ENCODE measurements around the gene KYAT1.

KYAT1 gene

DNA sequence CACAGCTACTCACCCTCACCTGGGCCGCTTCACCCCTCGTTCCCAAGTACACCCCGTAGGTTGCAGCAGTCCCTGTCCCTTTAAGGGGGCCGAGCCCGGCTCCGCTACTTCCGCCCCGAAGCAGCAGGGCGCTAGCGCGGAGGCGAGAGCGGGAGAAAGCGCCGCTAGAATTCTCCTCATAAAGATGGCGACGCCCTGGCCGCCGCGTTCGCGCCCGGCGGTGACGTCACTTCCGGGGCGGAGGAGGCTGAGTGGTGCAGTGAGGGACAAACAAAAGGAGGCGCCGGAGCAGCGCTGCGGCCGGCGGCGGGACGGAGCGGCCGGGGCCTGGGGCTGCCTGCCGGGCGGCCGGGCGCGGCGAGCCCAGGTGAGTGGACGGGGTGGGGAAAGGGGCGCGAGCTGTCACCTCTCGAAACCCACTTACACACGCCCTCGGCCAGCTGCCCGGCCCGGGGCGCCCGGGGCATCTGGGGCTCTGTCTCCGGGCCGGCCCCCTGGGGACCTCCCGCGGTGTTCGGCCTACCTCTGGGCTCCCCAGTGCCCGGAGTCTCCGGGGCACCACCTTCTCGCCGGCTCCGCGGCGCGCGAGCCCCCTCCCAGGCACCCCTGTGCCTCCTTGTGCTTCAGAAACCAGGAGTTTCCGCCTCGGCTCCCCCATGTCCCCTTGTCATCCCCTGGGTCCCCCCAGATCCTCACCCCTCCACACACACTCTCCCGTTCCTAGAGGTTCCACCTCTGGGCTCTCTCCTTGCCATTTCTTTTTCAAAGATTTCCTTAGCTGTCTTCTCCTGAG is at the start of gene KYAT1, which contains the start of gene LRRC8A:
Gene KYAT1, minus strand, starts transcription at position 67 of the 793 bp plus-strand sequence. CDS start 36,545 bp downstream, outside the sequence.
Gene LRRC8A, plus strand, starts transcription at position 250 of the 793 bp plus-strand sequence. CDS start 25,032 bp downstream, outside the sequence.
- peak; percentile 85 for DNase-seq

DNA sequence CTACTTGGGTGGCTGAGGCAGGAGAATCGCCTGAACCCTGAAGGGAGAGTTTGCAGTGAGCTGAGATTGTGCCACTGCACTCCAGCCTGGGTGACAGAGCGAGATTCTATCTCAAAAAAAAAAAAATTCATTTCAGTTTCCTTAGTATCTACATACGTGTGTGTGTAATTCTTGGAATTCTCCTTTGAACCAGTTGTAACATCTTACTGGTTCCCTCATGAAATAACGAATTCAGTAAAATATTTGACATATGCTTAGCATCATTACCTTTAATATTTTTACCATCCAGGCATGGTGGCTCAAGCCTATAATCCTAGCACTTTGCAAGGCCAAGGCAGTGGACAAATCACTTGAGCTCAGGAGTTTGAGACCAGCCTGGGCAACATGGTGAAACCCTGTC is 47.8 kb upstream of the KYAT1 start:
- DNase-seq: no peak

DNA sequence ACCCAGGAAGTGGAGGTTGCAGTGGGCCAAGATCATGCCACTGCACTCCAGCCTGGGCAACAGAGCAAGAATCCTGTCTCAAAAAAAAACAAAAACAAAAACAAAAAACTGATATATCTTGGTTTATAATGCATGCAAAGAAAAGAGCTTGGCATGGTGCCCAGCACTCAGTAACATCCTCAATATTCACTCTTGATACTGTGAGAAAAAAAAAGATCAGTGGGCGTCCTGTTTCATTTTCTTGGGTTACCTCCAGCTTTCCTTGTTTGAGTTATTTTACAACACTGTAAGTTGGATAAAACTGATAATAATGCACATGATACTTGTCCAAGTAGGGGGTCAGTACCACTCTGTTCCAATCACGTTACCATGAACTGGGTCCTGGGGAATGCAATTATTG is 46.9 kb upstream of the KYAT1 start:
- DNase-seq: no peak

DNA sequence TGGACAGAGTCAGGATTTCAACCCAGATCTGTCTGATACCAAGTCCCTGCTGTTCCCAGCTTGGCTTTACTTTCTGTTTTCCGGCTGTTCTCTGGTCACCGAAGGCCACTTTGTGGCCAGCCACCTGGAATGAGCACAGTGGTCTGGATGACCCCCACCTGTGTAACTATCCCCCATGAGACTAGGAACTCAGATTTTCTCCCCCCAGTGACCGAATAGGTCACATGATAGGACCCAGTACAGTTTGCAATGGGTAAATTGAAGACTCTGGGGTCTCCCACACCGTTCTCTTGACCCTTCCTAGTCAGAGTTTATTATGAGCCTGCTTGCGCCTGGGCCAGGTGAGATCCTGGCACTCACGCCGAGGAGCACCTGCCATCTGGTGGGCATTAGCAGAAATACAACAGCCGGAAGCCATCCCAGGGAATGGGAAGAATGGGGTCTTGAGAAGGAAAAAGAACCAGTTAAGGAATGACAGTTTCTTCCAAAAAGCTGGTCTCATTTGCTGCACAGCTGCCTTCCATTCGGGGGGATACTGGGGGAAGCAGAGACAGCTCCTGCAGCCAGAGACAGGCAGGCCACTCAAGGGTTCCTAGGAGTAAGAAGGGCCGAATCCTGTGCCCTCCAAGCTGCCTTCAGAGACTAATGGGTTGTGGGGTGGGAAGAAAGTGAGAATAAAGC is 46.1 kb upstream of the KYAT1 start:
- DNase-seq: peak; percentile 17

DNA sequence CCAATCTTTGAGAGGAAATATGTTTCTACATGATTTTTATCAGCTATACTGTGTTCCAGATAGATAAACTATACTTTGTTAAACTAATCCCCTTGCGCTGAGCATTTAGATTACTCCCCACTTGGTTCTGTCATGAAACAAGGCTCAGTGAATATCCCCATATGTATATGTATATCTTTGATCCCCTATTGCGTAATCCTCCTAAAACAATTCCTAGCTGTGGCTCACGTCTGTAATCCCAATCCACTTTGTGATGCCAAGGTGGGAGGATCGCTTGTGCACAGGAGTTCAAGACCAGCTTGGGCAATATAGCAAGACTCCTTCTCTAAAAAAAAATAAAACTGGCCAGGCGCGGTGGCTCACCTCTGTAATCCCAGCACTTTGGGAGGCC is 41.7 kb upstream of the KYAT1 start:
- DNase-seq: no peak

DNA sequence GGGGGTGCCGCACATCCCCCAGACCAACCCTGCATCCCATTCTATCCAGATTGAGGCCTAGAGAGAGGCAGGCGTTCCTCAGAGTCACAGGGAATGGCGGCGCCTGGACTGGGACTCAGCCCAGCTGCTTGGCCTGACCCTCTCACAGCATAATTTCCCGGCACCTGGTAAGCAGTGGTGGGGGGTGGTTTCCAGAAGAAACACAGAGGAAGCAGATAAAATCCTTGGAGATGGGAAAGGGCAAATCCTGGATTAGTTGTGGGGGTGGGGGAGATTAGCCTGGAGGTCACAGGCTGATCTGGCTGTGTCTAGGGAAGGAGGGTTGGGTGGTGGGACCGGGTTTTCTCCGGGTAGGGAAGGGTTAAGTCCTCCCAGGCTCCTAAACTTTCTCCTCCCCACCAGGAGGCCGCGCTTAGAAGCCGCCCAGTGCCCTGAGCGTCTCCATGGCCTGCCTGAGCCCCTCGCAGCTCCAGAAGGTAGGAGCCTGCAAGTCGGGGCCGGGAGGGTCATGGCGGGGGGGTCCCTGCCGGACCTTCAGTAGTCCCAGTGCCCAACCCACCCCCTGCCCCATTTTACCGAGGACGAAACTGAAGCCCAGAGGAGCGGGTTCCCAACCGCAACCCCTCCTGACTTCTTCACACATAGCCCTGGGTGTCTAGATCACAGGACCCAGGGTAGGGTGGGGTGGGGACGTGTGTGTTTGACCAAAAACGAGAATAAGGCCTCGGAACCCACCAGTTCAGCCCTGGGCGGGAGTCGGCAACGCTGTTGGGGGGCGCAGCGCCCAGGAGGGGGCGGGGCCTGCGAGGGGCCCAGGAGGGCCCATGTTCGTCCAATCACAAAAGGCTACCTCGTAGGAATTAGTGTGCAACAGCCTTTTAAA is 40.4 kb upstream of the KYAT1 start:
- DNase-seq: no peak

DNA sequence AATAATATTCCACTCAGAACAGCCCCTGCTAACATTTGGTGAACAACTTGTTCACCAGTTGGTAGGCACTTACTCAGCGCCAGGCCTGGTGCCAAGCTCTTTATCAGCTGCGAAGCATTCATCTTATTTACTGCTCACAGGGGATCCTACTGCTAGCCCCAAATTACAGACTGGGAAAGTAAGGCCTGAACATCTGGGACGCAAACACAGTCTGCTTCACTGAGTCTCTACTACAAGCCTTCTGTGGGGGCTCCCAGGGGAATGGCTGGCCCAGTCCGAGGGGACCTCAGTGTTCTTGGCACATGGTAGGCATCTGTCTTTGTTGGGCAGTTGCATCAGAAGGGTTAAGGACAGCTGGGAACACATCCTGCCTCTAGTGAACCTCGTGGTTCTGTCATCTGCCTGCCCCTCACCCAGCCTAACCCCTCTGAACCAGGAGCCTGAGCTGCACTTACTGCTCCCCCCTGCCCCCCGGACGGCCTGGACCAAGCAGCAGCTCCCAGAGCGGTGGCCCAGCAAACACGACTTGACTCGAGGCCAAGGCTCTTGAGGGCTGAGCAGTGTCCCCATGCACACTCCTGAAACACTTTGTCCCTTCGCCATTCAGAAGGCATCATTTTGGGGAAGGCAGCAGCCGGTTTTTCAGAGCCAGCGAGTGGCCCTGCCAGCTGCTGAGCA is 38.8 kb upstream of the KYAT1 start, which contains the start of gene PHYHD1:
Gene PHYHD1, plus strand, starts transcription at position 602 of the 678 bp plus-strand sequence. CDS start 1,342 bp downstream, outside the sequence.
- DNase-seq: peak; percentile 86

DNA sequence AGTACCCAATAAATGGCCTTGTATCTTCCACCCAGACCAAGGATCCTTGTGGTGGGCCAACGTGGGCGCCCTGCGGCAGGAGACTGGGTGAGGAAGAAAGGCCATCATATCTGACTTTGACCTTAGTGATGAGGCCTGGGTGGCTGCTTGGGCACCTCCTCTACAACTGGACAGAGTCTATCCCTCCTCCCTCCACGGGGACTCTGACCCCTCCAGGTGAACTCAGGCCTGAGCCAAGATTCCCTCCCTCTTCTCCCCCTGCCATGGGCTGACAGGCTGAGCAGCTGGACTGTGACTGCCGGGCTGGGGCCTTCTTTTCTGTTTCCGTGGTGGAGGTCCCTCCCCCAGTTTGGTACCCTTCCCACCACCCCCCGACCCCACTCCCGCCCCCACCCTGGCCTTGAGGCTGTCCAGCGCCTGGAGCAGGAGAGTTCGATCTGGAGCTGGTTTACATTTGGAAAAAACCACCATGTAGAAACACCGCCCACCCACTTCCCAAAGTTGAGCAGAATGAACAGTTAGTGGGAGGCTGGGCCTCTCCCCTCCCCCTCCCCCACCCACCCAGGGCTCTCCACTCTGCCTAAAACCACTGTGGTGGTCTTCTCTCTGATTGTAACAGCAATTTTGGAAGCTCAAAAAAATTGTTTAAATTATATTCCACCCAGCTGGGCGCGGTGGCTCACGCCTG is 37.8 kb upstream of the KYAT1 start:
- no peak for DNase-seq

DNA sequence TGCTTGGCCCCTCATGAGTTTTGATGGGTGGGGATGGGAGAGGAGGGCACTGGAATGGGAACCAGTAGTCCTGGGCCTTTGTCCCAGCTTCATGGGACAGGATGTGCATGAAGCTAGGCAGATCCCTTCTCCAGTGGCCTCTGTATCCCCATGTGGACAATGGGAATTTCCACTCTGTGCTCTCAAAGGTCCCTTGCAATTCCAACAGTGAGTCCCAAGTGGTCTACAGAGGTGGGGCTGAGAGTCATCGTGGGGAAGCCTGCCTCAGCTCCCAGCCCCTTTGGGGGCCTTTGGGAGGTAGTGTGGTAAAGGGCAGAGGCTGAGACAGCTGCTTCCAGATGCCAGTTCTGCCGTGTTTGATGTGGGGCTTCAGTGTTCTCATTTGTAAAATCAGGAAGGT is 37.2 kb upstream of the KYAT1 start:
- DNase-seq: no peak

DNA sequence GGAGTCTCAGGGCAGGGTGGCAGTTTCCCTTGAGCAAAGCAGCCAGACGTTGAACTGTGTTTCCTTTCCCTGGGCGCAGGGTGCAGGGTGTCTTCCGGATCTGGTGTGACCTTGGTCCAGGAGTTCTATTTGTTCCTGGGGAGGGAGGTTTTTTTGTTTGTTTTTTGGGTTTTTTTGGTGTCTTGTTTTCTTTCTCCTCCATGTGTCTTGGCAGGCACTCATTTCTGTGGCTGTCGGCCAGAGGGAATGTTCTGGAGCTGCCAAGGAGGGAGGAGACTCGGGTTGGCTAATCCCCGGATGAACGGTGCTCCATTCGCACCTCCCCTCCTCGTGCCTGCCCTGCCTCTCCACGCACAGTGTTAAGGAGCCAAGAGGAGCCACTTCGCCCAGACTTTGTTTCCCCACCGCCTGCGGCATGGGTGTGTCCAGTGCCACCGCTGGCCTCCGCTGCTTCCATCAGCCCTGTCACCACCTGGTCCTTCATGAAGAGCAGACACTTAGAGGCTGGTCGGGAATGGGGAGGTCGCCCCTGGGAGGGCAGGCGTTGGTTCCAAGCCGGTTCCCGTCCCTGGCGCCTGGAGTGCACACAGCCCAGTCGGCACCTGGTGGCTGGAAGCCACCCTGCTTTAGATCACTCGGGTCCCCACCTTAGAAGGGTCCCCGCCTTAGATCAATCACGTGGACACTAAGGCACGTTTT is 35.5 kb upstream of the KYAT1 start:
- DNase-seq: peak; percentile 23

DNA sequence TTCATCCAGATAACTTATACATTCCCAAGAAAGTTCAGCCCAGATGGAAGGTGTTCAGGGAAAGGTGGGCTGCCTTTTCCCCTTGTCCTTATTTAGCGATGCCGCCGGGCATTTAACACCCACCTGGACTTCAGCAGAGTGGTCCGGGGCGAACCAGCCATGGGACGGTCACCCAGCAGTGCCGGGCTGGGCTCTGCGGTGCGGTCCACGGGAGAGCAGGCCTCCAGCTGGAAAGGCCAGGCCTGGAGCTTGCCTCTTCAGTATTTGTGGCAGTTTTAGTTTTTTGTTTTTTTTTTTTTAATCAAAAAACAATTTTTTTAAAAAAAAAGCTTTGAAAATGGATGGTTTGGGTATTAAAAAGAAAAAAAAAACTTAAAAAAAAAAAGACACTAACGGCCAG is 35.0 kb upstream of the KYAT1 start:
- DNase-seq: no peak

DNA sequence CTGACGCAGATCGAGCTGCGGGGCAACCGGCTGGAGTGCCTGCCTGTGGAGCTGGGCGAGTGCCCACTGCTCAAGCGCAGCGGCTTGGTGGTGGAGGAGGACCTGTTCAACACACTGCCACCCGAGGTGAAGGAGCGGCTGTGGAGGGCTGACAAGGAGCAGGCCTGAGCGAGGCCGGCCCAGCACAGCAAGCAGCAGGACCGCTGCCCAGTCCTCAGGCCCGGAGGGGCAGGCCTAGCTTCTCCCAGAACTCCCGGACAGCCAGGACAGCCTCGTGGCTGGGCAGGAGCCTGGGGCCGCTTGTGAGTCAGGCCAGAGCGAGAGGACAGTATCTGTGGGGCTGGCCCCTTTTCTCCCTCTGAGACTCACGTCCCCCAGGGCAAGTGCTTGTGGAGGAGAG is 34.5 kb upstream of the KYAT1 start:
- DNase-seq: no peak

DNA sequence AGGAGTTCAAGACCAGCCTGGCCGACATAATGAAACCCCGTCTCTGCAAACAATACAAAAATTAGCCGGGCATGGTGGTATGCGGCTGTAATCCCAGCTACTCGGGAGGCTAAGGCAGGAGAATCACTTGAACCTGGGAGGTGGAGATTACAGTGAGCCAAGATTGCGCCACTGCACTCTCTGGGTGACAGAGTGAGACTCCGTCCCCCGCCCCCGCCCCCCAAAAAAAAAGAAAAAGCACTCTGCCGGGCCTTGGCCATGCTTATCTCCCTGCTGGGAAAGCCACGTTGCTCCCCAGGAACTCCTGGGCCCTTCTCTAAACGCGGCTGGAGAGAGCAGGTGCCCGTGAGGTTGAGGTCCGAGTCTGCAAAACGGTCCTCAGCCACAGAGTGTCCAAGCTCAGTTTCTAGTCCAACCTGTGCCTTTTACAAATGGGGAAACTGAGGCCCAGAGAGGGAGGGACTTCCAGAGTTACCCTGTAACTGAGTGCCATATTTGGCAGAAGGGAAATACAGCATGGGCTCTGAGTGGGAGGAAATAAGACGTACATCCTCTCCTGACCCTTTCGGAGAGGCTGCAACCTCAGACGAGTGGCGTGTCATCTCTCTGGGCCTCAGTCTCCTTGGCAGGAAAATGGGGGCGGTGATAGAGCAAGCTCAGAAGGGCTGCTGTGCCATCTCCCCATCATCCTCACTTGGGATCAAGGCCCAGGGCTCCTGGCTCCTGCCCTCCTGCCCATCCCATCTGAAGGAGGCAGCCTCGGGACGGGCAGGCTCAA is 32.4 kb upstream of the KYAT1 start:
- DNase-seq: no peak

DNA sequence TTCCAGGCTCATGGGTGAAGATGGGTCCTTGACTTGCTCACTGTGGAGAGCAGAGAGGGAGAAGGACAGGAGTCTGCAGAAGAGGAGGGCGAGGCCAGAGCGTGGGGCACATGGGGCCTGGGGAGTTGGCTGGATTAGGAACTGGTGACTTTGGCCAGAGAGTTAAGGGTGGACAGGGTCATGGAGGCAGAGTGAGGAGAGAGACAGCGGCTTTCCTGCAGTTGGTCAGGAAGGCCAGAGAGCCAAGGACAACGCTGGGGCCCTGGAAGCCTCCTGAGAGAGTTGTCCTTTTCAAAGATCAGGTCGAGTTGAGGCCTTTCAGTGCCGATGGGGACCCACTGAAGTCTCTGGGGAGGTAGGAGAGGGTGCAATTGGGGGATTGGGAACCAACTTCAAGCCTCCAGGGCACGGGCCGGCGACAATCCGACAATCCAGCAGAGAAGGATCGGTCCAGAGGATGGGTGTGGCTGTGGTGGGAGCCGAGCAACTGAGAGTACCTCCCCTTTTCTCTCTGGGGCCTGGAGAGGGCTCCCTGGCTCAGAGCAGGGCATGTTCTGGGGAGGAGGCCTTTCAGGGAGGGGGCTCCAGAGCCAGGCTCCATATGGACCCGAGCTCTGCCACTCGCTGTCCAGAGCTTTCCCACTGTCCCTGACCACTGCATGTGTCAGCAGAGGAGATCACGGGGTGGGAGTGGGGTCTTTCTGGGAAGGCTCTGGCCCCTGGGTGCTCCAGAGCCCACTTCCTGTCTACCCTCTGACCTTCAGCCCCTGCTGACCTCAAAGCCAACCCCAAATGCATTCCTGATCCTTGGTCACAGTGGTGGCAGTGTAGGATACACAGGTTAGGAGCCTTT is 31.5 kb upstream of the KYAT1 start:
- no peak for DNase-seq

DNA sequence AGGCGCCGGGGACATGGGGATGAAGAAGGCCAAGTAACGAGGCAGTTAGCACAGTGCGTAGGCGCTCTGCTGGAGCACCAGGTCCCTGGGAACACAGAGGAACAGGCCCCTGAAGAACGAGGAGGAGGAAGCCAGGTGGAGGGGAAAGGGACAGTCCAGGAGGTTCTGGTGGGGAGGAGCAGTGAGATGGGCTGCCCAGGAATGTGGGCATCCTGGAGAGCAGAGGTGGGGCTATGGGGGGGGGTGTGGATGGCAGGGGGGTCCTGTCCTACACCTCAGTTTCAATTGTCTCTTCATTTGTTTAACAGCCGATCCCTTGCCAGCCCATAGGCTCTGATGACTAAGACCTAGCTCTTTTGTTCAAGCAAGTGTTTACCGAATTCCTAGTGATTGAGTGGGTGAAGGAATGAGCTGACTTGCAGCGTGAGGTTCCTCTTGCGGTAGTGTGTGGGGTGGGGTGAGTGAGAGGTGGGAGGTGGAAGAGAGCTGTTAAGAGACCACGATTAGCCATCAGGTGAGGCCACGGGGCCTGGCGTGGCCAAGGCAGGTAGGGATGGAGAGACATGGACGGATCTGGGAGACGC is 30.6 kb upstream of the KYAT1 start:
- DNase-seq: no peak

DNA sequence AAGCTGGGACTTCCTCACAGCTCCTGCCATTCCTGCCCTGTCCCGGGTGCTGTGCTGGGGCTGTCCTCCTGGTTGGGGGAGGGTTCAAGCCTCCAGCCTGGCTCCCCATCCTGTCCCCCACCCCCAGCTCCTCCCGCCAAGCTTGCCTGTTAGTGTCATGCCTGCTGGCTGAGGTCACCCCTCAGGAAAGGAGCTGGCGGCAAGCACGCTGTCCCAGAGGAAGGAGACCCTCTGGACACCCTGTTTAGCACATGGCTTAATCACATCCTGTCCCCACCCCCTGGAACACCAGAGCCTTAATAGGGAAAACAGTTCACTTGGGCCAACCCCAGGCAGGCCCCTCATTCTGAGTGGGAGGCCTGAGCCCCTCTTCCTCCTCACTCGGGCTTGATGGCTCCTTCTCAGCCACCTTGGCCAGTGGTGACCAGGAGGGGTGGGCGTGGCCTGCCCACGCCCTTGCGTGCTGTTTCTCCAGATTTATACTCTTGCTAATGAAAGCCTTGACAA is 29.8 kb upstream of the KYAT1 start:
- no peak for DNase-seq

DNA sequence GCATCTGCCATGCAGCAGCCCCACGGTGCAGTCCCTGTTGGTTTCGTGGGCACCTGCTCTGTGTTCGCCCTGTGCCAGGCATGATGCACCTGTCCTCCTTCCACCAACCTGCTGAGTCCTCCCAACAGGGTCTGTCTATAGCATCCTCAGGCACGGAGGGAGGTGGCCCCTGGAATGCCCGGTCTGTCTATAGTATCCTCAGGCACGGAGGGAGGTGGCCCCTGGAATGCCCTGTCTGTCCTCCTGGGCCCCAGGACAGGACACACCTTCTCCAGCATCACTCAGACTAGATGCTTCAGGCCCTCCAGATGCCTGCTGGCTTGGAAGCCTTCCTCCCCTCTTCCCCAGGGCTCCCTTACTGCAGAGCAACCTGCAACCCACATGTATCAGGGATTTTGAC is 29.2 kb upstream of the KYAT1 start:
- no peak for DNase-seq

DNA sequence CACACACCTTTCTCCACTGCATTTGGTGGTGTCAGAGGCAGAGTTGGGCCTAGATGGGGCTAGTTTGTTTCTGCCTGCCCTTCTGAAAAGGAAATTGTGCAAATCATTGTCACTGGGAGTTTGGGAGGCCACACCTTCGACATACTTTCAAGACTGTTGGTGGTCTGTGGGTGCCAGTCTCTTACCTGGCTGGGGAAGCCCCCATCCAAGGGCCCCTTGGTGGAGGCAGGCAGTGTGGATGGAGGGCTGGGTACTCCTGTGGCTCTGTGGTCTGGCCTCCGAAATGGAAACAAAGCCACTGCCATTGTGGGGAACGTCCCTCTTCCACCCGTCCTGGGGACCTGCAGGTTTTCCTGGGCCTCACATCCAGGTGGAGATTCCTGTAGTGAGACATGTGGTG is 28.1 kb upstream of the KYAT1 start:
- DNase-seq: no peak

DNA sequence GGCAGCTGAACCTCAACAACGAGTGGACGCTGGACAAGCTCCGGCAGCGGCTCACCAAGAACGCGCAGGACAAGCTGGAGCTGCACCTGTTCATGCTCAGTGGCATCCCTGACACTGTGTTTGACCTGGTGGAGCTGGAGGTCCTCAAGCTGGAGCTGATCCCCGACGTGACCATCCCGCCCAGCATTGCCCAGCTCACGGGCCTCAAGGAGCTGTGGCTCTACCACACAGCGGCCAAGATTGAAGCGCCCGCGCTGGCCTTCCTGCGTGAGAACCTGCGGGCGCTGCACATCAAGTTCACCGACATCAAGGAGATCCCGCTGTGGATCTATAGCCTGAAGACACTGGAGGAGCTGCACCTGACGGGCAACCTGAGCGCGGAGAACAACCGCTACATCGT is 26.6 kb upstream of the KYAT1 start:
- no peak for DNase-seq

Measured in NCI-H1694 (cell line).